ENCODE results near the gene AGFG2.

GRCh38 chr7:100492738-100493475 is 46.1 kb upstream of the AGFG2 start:
- TF ChIP-seq, protein P1, sequence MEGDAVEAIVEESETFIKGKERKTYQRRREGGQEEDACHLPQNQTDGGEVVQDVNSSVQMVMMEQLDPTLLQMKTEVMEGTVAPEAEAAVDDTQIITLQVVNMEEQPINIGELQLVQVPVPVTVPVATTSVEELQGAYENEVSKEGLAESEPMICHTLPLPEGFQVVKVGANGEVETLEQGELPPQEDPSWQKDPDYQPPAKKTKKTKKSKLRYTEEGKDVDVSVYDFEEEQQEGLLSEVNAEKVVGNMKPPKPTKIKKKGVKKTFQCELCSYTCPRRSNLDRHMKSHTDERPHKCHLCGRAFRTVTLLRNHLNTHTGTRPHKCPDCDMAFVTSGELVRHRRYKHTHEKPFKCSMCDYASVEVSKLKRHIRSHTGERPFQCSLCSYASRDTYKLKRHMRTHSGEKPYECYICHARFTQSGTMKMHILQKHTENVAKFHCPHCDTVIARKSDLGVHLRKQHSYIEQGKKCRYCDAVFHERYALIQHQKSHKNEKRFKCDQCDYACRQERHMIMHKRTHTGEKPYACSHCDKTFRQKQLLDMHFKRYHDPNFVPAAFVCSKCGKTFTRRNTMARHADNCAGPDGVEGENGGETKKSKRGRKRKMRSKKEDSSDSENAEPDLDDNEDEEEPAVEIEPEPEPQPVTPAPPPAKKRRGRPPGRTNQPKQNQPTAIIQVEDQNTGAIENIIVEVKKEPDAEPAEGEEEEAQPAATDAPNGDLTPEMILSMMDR (conservative IDR thresholded peaks at IDR 0.05; ENCODE audit: low read length), result no peak
- TF ChIP-seq EZH2phosphoT487 (IDR thresholded peaks at IDR 0.05; ENCODE audit: borderline replicate concordance), result no peak
